GM12874 (cell line): Measurements from ENCODE around the gene FAM222B.

Experiments used
- TF ChIP-seq, protein P1 (sequence below): IDR thresholded peaks from 2 replicates; pipeline ENCODE4 v1.5.1; 2011; ENCODE audit warnings: low read depth, mild to moderate bottlenecking, control low read depth, low read length, moderate library complexity; ENCODE audit not compliant: insufficient read depth

FAM222B gene

GRCh38 chr17:28748852-28749515, 93.6 kb downstream of the FAM222B start:
- TF ChIP-seq, protein P1, sequence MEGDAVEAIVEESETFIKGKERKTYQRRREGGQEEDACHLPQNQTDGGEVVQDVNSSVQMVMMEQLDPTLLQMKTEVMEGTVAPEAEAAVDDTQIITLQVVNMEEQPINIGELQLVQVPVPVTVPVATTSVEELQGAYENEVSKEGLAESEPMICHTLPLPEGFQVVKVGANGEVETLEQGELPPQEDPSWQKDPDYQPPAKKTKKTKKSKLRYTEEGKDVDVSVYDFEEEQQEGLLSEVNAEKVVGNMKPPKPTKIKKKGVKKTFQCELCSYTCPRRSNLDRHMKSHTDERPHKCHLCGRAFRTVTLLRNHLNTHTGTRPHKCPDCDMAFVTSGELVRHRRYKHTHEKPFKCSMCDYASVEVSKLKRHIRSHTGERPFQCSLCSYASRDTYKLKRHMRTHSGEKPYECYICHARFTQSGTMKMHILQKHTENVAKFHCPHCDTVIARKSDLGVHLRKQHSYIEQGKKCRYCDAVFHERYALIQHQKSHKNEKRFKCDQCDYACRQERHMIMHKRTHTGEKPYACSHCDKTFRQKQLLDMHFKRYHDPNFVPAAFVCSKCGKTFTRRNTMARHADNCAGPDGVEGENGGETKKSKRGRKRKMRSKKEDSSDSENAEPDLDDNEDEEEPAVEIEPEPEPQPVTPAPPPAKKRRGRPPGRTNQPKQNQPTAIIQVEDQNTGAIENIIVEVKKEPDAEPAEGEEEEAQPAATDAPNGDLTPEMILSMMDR = no peak

GRCh38 chr17:28747801-28748750, 94.5 kb downstream of the FAM222B start:
- TF ChIP-seq, protein P1 = no peak

- TF ChIP-seq, protein P1 = no peak
These were observed 95.4 kb downstream of the FAM222B start for GRCh38 chr17:28747051-28747691.

DNA sequence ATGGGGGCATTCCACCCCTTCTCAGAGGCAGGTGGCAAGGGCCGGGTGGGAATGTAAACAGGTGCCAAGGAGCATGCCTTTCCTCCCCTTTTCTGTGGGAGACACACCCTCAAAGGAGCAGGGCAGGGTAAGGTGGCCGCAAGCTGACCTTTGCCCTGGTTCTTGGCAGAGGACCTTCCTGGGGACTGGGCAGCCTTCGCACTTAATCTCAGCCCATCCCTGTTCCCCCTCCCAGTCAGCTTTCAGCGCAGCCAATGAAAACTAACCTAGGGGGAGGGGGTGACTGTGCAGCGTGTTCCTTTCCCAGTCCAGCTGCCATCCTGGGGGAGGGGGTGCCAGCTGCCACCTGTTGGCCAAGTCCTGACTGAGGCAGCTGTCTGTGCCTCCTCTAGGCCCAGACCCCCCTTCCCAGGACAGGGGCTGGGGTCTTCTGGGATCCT, 96.0 kb downstream of the FAM222B start:
- TF ChIP-seq, protein P1 = no peak

- TF ChIP-seq, protein P1 = no peak
These were observed 96.7 kb downstream of the FAM222B start for GRCh38 chr17:28745786-28746411.

- TF ChIP-seq, protein P1 = no peak
These were observed 97.4 kb downstream of the FAM222B start for GRCh38 chr17:28744972-28745785.
